Smooth muscle cell of the brain vasculature (primary cell): ENCODE measurements around the gene LIME1.
"Not testable (repeated sequence)": the region's sequence is repeated elsewhere in the genome, so short reads cannot be mapped to it uniquely, and the experiment has no call there.

Source experiments
- DNase-seq: peaks from one replicate; pipeline ENCODE4 v3.0.0-alpha.2; 2012; ENCODE audit warnings: low read depth, low spot score

LIME1 gene

DNA sequence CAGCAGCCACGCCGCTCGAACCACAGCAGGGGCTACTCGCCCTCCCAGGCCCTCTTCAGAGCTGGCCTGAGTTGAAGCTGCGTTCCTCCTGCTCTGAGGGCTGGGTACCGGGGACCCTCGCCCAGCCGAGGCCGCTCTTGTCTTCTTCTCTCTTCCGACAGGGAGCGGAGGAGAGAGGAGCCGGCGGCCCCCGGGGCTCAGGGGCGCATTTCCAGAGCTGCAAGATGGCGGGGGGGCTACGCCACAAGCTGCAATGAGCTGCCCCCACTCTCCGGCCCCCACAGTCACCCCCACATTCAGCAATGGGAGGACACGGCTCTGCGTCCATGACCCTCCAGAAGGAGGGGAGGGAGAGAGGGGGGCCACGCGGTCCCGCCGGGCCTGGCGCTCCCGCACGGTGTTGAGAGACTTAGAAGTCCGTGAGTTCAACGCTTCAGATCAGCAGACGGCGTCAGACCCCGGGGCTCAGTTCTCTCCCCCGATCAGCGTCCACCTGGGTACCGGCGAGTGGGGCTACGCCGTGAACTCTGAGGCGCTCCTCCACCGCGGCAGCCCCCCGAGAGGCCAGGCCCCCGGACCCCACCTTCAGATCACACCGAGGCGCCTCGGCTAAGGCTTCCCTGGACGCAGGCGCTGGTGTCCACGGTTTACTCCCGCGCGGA, 34.7 kb downstream of the LIME1 start:
- DNase-seq: no peak

DNA sequence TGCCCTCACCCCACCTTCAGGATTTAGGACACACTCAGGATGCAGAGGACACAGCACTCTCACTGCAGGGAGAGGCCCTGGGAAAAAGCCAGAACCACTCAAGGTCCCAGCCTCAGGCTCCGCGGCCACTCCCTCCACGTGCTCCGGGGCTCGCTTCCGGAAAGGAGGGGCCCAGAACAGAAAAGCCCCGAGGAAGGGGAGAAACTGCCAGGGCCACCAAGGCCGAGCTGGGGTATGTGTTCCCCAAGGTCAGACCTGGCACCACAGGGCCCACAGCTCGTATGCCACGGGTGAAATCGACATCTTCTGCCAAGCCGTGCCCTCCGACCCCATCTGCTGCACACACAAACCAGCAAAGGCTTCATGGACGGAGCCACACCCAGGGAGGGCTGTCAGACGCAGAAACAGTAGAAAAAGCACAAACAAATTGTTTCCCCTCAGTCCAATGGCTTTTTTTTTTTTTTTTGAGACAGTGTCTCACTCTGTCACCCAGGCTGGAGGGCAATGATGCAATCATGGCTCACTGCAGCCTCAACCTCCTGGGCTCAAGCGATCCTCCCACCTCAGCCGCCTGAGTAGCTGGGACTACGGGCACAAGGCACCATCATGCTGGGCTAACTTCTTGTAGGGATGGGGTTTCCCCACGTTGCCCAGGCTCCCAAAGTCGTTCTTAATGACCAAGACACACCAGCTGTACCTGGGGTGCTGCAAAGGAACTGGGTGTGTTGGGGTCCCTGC, 36.5 kb downstream of the LIME1 start:
- no peak for DNase-seq

DNA sequence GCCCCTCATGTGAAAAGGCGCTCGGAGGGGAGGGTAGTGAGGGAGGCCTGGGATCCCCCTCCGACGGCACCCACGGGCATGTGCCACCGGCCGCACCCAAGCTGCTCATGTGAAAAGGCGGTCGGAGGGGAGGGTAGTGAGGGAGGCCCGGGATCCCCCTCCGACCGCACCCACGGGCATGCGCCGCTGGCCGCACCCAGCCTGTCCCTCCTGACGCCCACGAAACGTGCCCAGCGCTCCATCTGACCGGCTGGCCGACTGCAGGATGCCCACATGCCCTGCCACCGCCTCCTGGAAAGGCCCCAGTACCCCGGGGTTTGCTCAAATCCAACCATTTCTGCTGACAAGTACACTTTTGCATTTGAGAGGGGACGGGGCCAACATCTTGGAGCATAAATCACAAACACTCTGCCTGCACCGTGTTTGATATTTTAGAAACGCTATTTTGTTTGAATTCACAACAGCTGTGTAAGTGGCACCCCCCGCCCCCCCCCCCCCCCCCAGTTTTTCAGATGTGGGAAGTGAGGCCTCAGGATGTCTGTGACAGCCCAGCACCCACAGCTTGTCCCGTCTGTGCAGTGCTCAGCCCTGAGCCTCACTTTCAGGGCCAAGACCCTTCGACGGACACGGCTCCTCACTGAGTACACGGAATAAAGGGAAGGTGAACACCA, 37.2 kb downstream of the LIME1 start:
- DNase-seq: no peak

DNA sequence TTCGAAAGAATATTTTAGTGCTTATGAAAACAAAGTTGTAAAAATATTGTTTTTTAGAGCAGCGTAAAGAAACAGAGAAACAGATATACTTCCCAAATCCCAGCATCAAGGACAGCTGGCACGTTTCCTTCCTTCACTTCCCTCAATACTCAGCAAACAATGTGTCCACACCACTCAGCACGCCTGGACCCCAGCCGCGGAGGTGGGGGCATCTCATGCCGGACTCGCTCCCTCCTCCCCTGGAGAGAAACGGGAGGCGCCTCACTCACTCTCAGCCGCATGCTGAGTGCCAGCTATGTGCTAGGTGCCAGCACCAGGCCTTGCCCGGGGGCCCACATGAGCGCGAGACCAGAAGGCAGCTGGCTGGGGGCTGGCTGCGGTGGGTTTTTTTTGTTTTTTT, 37.8 kb downstream of the LIME1 start:
- no peak for DNase-seq

DNA sequence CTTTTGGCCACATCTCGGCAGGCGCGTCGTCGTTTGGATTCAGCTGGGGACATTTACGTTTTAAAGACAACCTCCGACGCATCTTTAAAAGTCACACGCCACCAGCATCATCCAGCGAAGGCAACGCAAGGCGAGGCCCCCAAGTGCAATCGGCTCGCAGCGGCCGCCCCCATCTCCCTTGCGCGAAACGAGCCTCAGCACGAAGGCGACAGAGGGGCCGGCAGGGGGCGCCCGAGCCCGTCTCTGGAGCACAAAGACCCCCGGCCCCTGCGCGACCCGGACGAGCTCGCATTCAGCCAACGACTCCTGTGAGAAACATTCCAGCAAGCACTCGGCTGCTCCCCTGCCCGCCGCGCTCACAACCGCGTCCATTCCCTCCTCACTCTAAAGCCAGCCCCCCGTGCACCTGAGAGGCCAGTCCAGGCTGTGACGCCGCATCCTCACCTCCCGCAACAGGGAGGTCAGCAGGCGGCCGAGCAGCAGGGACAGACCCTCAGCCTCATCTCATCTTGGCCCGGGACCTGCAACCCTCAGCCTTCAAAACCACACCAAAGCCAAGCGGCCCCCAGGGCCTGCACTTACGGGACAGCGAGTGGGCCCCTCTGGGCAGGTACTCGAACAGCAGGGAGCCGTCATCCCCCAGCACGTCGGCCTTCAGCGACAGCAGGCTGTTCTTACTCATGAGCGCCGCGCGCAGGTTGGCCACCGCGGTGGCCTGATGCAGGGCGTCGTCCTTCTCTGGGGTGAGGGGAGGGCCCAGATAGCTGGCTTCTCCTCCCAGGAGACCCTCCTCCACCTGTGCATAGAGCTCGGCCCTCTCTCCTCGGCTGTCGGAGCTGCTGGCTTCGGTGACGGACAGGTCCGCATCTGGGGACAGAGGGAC, 38.9 kb downstream of the LIME1 start:
- no peak for DNase-seq

DNA sequence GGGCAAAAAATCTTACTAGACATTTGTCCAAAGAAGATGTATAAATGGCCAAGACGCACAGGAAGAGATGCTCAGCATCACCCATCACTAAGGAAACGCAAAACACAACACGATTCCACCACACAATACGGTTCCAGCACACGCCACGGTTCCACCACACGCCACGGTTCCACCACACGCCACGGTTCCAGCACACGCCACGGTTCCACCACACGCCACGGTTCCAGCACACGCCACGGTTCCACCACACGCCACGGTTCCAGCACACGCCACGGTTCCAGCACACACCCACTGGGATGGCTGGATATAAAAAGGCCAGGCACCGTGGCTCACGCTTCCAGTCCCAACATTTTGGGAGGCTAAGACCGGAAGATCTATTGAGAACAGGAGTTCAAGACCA, 40.4 kb downstream of the LIME1 start:
- DNase-seq: not testable (repeated sequence)

DNA sequence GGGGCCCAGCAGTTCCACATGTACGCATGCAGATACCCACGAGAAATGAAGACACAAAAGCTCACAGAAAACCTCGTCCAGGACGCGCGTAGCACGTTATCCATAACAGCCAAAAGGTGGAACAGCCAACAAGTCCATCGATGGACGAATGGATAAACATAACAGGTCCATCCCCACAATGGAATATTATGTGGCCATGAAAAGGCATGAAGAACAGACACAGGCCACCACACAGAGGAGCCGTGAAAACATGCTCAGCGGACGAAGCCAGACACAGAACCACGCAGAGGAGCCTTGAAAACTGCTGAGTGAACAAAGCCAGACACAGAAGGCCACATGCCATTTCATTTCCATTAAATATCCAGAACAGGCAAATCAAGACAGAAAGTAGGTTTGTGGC, 41.1 kb downstream of the LIME1 start:
- no peak for DNase-seq

DNA sequence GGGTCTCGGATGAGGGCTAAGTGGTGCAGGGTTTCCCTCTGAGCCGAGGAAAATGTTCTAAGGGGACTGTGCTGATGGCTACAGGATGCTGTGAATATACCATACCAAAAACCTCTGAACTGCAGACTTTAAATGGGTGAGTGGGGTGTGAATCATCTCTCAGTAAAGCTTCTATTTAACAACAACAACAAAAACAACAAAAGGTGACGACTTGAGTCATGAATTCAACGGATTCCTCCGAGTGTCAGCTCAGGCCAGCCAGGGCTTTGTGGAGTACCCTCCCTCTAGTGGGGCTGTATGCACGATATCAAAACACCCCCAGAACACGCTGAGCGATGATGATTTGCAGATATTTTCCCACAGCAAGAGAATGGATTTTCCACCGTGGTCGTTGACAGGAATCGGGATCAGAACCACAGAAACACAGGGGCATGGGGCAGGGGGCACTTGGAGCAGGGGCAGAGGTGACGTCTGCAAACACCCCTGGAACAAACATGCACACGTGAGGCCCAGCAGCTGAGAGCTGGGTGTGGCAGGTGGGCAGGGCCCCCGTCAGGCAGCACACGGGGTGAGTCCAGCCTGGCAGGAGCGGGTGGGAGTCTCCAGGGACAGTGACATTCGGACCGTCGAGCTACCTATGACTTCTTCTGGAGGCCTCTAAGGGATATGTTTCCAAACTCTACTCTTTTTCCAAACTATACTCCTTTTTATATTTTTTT, 41.7 kb downstream of the LIME1 start:
- no peak for DNase-seq

DNA sequence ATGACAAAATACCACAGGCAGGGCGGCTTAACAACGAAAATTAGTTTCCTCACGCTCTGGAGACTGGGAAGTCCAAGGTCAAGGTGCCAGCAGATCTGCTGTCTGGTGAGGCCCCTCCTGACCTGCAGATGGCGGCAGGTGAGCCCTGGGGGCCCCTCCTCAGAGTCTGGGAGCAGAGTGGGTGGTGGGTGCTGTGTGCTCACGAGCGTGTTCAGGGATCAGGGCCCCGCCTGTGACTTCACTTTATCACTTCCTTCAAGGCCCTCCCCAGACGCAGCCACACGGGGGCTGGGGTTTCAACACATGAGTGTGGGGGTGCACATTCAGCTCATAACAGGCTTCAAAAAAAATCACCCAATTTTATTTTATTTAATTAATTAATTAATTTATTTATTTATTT, 42.4 kb downstream of the LIME1 start:
- DNase-seq: no peak

DNA sequence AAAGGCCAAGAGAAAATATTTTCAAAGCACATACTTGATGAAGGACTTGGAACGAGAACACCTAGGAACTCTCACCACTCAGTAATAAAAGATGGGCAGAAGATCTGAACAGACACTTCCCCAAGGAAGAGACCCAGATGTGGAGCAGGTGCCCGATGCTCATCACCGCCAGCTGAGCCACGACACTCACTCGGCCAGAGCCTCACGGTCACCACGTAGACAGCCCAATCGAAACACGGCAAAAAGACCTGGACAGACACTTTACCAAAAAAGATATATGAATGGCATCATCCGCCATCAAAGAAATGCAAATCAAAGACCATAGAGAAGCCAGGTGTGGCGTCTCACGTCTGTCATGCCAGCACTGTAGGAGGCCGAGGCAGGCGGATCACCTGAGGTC, 44.7 kb downstream of the LIME1 start:
- DNase-seq: no peak

DNA sequence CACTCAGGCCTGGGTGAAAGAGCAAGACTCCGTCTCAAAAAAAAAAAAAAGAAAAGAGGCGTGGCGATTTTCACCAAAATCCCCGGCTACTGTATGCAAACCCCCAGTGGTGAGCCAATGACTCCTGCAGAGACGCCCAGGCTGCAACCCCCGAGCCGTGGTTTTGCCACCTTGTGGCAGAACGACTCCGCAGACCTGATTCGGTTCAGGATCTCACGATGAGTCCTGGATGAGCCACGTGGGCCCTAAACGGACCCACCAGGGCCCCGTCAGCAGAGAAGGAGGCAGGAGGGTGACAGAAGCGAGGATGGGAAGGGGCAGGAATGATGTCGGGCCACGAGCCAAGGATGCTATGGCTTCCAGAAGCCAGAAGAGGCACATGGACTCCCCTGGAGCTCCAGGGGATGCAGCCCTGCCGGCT, 45.6 kb downstream of the LIME1 start:
- no peak for DNase-seq

DNA sequence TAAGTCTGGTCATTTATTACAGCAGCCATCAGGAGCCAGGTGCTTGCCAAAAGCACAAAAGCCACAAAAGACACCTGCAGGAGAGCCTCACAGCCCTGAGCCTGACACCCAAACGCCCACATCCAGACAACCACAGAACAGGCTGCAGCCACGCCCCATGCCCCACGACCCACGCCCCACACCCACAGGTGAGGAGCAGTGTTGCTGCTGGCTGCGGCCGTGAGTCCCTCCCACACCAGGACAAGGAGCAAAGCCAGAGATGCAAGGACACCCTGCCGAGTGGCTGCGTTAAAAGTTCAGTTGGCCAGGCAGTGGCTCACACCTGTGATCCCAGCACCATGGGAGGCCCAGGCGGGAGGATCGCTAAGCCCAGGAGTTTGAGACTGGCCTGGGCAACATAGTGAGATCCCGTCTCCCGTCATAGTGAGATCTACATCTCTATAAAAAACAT, 46.1 kb downstream of the LIME1 start:
- DNase-seq: no peak

DNA sequence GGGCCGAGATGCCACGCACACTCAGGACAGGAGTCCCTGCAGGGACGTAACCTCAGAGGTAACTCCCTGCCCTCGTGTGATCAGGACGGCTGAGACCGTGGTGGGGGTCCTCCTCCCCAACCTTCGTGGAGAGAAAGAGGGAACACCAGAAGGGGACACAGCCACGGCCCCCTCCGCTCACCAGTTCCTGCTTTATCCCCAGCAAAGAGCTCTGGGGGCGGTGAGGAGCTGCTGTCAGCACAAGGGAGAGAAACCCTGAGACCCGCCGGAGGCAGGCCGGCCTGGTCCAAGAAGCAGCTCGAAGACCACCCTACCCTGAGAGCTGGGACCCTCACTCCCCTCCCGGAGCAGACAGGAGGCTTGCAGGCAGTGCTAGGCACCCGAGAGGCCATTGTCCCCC, 47.5 kb downstream of the LIME1 start:
- DNase-seq: no peak

DNA sequence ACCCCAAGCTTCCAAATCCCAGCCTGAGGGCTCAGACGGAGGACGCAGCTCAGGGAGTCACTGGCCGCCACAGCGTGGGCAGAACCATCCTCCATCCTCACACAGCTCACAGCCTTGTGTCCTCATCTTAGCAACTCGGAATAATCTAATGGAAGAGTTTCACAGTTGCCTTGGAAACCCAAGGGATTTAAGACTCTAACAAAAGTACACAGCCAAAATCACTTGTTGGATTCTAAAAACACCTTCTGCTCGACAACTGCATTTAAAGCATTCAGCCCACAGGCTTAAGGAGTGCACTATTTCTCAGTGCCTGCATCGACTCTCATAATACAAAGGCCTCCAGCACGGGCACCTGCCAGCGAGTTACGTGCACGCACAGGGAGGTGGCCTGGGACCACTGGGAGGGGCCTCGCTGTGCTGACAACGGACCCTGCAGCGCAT, 49.2 kb downstream of the LIME1 start:
- no peak for DNase-seq

DNA sequence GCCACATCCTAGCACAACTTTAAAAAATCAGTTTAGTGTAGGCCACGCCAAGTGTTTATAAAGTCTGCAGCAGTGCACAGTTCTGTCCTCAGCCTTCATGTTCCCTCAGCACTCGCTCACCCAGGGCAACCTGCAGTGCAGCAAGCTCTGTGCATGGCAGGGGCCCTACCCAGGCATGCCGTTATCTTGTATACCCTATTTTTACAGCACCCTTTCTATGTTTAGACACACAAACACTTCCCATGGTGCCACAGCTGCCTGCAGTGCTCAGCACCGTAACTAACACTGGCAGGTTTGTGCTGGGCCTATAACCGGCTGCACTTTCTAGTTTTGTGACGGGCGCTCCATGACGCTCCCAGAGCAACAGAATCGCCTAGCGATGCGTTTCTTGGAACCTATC, 50.8 kb downstream of the LIME1 start:
- DNase-seq: no peak

DNA sequence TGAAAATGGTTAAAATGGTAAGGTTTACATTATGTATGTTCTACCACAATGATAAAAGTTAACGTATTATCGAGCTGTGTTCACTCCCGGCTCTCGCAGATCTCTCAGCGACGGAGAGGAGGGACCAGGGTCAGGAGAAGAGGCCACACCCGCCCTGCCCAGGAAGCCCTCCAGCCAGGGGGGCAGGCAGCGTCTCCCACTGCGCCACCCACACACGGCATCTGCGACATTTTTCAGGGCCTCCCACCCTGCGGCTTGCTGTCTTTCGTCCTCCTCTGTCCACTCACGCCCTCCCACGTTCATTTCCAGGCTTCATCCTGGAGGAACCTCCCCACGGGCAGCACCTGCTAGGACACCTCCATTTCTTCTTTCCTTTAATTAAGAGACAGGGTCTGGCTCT, 51.3 kb downstream of the LIME1 start:
- DNase-seq: no peak
